MV-4-11 (cell line): ENCODE measurements around the gene COPS4.
A peak's percentile ranks its signal among the peaks of the same experiment; 100 is the strongest.

Source experiments
- DNase-seq: peaks from one replicate; lab custom pipeline; 2025; lab: John Stamatoyannopoulos, UW

COPS4 gene

DNA sequence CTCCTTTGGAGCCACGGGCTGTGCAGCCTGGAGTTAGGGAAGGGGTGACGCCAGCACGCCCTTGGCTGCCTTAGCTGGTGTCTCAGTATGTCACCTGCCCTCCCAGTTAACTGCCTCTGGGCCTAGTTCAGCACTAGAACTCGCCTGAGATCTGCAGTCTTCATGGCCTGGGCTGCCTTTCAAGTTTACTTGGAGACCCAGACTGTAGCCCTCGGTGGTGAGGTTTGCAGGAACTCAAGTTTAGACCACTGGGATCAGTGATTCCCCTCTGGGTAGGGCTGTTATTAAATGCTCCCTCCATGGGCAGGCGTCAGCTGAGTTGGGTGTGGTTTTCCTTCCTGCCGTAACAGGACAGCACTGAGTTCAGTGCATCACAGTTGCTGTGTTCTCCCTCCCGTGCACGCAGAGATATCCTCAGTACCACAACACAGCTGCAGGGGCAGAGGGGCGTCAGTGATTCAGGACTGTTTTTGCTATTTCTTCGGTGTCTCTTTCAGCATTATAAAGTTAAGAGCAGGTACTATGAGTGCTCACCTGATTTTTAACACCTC, 49.0 kb downstream of the COPS4 start:
- peak; percentile 63 for DNase-seq

DNA sequence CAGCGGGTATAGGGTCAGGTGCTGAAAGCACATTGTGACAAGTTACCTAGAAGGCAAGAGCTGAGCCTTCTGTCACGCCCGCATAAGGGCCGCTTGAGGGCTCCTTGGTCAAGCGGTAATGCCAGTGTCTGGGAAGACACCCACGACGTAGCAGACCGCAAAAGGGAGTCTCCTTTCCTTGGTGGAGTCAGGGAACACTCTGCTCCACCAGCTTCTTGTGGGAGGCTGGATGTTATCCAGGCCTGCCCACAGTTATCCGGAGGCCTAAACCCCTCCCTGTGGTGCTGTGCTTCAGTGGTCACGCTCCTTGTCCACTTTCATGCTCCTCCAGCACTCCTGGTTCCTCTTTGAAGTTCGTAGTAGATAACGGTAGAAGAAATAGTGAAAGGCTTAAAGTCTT, 50.0 kb downstream of the COPS4 start:
- peak; percentile 64 for DNase-seq

- peak; percentile 24 for DNase-seq
Observed at GRCh38 chr4:83089410-83090157, 54.6 kb downstream of the COPS4 start.

DNA sequence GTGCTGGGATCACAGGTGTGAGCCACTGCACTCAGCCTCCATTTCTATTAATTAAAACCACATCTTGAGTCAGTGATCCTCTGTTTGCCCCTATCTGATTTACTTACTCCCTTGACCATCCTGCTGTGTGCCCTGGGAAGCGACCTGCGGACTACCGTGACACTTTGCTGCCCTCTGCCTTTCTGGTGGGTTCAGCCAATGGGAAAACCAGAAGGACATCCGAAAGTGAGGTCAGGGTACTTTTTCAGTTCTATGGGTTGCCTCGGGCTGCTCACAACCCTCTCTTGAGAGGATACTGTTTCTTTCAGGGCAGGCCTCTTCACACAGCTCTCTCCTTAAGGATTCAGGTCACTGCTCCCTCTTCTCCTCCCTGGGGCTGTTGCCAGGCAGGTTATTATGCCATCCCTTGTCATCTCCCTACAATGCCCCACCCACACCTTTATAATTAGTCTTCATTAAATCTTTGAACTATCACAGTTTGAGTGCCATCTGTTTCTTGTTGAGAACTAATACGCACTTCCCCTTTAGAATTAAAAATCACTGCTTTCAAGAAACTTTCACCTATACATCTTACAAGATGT, 58.2 kb downstream of the COPS4 start:
- DNase-seq: no peak

GRCh38 chr4:83096397-83096796, 61.4 kb downstream of the COPS4 start:
- no peak for DNase-seq

DNA sequence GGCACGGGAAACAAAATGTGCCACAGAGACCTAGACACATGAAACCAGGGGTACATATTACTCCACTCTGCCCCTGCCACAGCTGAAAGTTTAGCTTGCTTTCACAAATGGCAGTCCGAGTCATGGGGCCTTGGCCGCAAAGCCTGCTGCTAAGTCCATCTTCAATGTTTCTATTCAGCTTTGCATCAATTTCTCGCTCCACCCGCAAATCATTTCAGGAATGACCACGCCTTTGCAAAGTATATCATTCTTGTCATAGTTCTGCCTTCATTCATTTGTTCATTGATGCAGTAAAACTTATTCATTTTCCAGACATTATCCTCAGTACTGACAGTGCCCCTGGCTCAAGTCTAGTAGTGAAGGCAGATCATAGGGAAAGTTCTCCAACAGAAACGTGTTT, 70.0 kb downstream of the COPS4 start:
- no peak for DNase-seq

DNA sequence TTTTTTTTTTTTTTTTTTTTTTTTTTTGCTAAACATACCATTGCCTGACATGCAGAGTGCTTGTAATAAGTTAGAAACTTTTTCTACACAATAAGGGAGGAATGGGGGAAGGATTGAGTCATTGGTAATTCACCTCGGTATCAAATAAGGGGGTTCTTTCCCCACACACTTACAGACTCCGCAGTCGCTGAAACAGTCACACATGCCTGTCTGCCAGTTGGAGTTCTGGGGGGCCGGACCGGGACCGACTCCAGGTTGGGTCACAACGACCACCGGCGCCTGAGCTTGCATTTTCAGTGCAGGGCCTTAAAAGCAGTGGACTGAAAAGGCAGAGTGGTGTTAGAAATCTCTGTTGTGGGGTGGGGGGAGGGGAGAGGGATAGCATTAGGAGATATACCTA, 72.6 kb downstream of the COPS4 start:
- DNase-seq: no peak

DNA sequence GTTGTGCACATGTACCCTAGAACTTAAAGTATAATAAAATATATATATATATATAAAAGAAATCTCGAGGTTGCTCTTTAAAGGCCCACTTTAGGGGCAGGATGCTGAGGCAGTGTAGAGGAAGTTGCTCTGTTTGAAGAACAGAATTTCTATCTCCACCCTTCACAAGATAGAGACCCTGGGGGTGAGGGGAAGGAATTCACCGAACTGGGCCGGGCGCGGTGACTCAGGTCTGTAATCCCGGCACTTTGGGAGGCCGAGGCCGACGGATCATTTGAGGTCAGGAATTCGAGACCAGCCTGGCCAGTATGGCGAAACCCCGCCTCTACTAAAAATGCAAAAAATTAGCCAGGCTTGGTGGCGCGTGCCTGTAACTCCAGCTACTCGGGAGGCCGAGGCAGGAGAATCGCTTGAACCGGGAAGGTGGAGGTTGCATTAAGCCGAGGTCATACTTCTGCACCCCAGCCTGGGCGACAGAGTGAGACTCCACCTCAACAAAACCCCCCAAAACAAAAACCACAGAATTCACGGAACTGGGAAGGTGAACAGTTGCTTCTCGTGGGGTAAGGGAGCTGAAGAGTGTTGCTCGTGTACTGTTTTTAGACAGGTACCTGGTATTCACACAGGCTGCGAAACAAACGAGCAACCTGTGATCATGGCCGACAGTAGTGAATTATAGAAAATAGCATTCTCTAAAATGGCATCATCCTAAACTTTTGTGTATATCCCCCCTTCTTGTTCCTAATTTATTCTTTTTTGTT, 73.3 kb downstream of the COPS4 start:
- peak; percentile 59 for DNase-seq

DNA sequence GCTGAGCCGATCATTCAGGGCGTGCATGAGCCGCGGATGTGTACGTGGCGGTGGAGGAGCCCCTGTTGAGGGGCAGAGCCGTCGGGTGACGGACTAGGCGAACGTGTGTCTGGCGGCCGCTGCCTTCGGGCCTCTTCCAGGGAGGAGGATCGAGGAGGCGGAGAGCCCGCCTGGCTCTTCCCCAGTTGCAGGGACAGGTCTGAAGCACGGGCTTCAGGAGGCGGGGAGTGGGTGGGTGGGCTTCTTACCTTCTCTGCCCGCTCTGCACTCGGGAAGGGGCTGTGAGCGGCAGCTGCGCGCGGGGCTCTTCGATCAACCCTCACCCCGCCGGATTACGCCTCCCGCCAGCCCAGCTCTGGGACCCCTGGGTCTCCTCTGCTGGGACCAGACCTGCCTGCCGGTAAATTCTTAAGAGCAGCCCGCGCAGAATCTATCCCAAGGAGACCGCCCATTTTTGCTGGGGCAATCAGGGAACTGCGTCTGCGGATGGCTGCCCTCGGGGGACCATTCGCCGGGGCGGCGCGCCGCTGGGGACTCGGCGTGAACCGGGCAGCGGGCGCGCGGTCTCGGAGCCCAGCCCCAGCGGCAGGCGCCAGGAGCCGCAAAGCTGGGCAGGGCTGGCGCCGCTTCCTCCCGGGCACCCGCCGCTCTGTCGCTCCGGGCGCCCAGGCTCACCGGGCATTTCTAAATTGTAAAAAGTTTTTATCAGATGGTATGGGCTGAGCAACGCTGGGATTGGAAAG, 74.7 kb downstream of the COPS4 start:
- DNase-seq: no peak

GRCh38 chr4:83110223-83110945, 75.4 kb downstream of the COPS4 start:
- peak; percentile 85 for DNase-seq

DNA sequence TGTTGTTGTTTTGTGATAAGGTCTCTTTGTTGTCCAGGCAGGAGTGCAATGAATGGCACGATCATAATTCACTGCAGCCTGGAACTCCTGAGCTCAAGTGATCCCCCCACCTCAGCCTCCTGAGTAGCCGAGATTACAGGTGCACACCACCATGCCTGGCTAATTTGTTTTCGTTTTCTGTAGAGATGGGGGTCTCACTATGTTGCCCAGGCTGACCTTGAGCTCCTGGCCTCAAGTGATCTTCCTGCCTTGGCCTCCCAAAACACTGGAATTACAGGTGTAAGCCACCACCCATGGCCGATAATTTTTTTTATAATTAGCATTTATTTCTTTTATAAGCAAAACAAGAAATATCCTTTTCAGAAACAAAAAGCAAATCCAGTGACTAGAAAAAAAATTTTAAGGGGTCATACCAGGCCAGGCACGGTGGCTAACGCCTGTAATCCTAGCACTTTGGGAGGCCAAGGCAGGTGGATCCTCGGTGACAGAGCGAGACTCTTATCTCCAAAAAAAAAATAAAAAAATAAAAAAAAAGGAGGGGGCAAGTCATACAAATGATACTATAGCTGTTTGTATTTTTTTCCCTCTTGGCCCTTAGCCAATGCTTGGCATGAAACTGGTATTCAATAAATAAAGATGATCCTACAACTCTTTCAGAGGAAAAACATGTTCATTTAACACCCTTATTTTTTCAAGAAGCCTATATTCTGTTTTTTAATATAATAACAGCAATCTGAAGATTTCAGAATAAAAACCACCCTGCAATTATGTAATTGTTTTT, 76.2 kb downstream of the COPS4 start:
- no peak for DNase-seq

- peak; percentile 41 for DNase-seq
Observed at GRCh38 chr4:83111751-83112141, 76.8 kb downstream of the COPS4 start.

- peak; percentile 94 for DNase-seq
Observed at GRCh38 chr4:83112231-83112630, 77.2 kb downstream of the COPS4 start.

DNA sequence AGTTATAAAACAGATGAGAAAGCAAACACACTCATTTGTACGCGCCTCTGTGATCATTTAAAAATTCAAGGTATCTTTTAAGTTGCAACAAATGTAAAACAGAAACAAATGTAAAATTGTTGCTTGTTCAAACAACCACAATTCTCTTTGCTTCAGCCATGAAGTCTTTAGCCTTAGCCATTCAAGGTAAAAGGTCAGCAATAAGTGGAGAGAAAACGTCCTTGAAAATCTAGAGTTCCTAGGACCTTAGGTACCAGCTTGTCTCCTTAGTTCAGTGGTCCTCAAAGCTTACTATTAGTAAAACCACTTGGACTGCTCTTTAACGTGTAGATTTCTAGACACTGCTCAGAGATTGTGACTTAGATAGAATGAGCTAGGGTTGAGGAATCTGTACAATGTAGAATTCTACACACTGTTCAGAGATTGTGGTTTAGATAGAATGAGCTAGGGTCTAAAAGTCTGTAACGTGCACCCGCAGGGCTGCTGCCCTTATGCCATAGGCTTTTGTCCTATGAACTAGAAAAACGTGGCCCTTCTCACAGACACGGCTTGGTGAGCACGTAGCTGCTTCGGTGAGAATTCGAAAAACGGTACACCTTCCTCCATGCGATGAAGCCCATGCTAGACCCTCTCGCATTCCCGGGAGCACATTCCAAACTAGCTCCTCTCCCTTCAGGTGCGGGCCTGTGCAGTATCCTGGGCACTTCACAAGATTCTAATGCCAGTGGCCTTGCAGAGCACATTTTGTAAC, 77.9 kb downstream of the COPS4 start:
- peak; percentile 65 for DNase-seq

GRCh38 chr4:83113429-83113786, 78.4 kb downstream of the COPS4 start:
- DNase-seq: peak; percentile 69

- DNase-seq: peak; percentile 91
Observed at GRCh38 chr4:83114576-83114975, 79.6 kb downstream of the COPS4 start, which contains the start of gene PLAC8. TSS of gene PLAC8 (minus strand) at chr4:83114729. CDS start at chr4:83107921, 6,808 bp downstream.

DNA sequence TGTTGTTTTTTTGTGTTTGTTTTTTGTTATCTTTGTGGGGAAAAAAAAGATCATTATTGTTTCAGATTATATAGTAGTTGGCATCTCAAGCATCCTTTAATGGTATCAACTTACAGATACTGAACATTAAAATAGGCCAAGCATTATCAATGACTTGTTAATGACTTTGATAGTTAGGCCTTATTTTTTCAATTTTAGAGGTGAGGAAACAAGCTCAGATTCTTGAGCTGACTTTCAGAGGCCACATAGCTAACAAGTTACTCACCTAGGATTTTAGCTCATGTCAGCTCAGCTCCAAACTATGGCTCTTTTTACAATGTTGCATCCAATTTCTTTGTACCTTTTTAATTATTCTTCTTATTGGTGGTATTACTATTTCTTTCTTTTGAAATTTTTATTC, 80.0 kb downstream of the COPS4 start:
- DNase-seq: no peak

- peak; percentile 91 for DNase-seq
Observed at GRCh38 chr4:83115656-83116285, 80.8 kb downstream of the COPS4 start.

- DNase-seq: no peak
Observed at GRCh38 chr4:83118869-83119268, 83.9 kb downstream of the COPS4 start.
